Neural cell (in vitro differentiated cells): ENCODE results near the gene RAB11FIP3. TPM values are rescaled to one million over a fixed set of nuclear protein-coding genes. Genes with fewer than 3 reads are reported as not detected.

ENCODE experiments used
- H2AFZ ChIP-seq: fragments of 200-600, 300-800 bp; sonication (generic), shearing (Covaris generic); 2 replicates; pipeline ENCODE4 v1.6.0; 2014; ENCODE audit warnings: low read depth, mild to moderate bottlenecking, antibody characterized with exemption, low read length, moderate library complexity
- H3F3A ChIP-seq: fragments of 200-600 bp; shearing (Covaris generic); 2 replicates; pipeline ENCODE4 v1.6.1; 2016; ENCODE audit warnings: mild to moderate bottlenecking, moderate library complexity, mixed read lengths, antibody characterized with exemption, low read length; ENCODE audit not compliant: insufficient read depth, poor library complexity, severe bottlenecking
- H3K27ac ChIP-seq: fragments of 200-600, 300-800 bp; sonication (generic), shearing (Covaris generic); 2 replicates; pipeline ENCODE4 v1.5.1; 2014; ENCODE audit warnings: mild to moderate bottlenecking, low read length, moderate library complexity
- H3K27me3 ChIP-seq: fragments of 300-800, 200-600 bp; sonication (generic), shearing (Covaris generic); 2 replicates; pipeline ENCODE4 v1.6.0; 2014; ENCODE audit warnings: mild to moderate bottlenecking, low read depth, low read length, moderate library complexity; ENCODE audit not compliant: insufficient read depth
- H3K36me3 ChIP-seq: fragments of 300-800, 200-600 bp; sonication (generic), shearing (Covaris generic); 2 replicates; pipeline ENCODE4 v1.5.1; 2014; ENCODE audit warnings: mild to moderate bottlenecking, antibody characterized with exemption, low read length, moderate library complexity; ENCODE audit not compliant: insufficient read depth
- H3K4me2 ChIP-seq: fragments of 300-800, 200-600 bp; sonication (generic), shearing (Covaris generic); 2 replicates; pipeline ENCODE4 v1.6.0; 2014; ENCODE audit warnings: mild to moderate bottlenecking, low read length
- H3K4me3 ChIP-seq: fragments of 300-800, 200-600 bp; sonication (generic), shearing (Covaris generic); 2 replicates; pipeline ENCODE4 v1.5.1; 2014; ENCODE audit warnings: mild to moderate bottlenecking, low read length, moderate library complexity
- H3K79me2 ChIP-seq: fragments of 200-600 bp; shearing (Covaris generic); replicated peaks from 2 replicates; pipeline ENCODE4 v1.6.0; 2014; ENCODE audit warnings: mild to moderate bottlenecking, low read length, moderate library complexity; ENCODE audit not compliant: insufficient read depth
- H3K9ac ChIP-seq: fragments of 300-800, 200-600 bp; sonication (generic), shearing (Covaris generic); 2 replicates; pipeline ENCODE4 v1.6.1; 2016; ENCODE audit warnings: mild to moderate bottlenecking, low read length, mixed read lengths
- H3K9me2 ChIP-seq: fragments of 200-600 bp; shearing (Covaris generic); 2 replicates; pipeline ENCODE4 v1.6.1; 2016; ENCODE audit warnings: mild to moderate bottlenecking, low read length, mixed read lengths; ENCODE audit not compliant: insufficient read depth
- H3K9me3 ChIP-seq: fragments of 200-600, 300-800 bp; sonication (generic), shearing (Covaris generic); 2 replicates; pipeline ENCODE4 v1.6.1; 2016; ENCODE audit warnings: mild to moderate bottlenecking, mixed run types, low read length, moderate library complexity, mixed read lengths
- H4K20me1 ChIP-seq: fragments of 200-600 bp; shearing (Covaris generic); 2 replicates; pipeline ENCODE4 v1.6.1; 2016; ENCODE audit warnings: mild to moderate bottlenecking, mixed run types; ENCODE audit not compliant: insufficient read depth
- CTCF ChIP-seq: fragments of 450-650 bp; IDR thresholded peaks from 2 replicates; pipeline ENCODE4 v1.5.1; 2014; ENCODE audit warnings: antibody characterized with exemption, mild to moderate bottlenecking, moderate library complexity; ENCODE audit not compliant: poor library complexity, severe bottlenecking
- EP300 ChIP-seq: fragments of 450-650 bp; conservative IDR thresholded peaks from 2 replicates; pipeline ENCODE4 v1.6.1; 2014; ENCODE audit warnings: antibody characterized with exemption, mild to moderate bottlenecking, moderate library complexity; ENCODE audit not compliant: poor library complexity, severe bottlenecking
- EZH2 ChIP-seq: fragments of 200-600, 300-800 bp; shearing (Covaris generic), sonication (generic); IDR thresholded peaks from 2 replicates; pipeline ENCODE4 v1.6.1; 2014; ENCODE audit warnings: antibody characterized with exemption, low read length, borderline replicate concordance, mild to moderate bottlenecking; ENCODE audit not compliant: insufficient read depth, poor library complexity, severe bottlenecking
- MXI1 ChIP-seq: fragments of 450-650 bp; conservative IDR thresholded peaks from 2 replicates; pipeline ENCODE4 v1.6.1; 2014; ENCODE audit warnings: antibody characterized with exemption, mild to moderate bottlenecking; ENCODE audit not compliant: poor library complexity, severe bottlenecking
- POLR2AphosphoS5 ChIP-seq: IDR thresholded peaks from 2 replicates; pipeline ENCODE4 v1.6.1; 2012
- RAD21 ChIP-seq: fragments of 450-650 bp; conservative IDR thresholded peaks from 2 replicates; pipeline ENCODE4 v1.6.1; 2014; ENCODE audit warnings: antibody characterized with exemption, mild to moderate bottlenecking, moderate library complexity
- REST ChIP-seq: IDR thresholded peaks from 2 replicates; pipeline ENCODE4 v1.6.1; 2012; ENCODE audit warnings: borderline replicate concordance
- SMC3 ChIP-seq: fragments of 450-650 bp; conservative IDR thresholded peaks from 2 replicates; pipeline ENCODE4 v1.6.1; 2014; ENCODE audit warnings: antibody characterized with exemption, mild to moderate bottlenecking, moderate library complexity; ENCODE audit not compliant: poor library complexity
- TAF1 ChIP-seq: IDR thresholded peaks from 2 replicates; pipeline ENCODE4 v1.6.1; 2012; ENCODE audit warnings: low read depth
- polyA plus RNA-seq: library from polyadenylated mRNA; depleted of rRNA; stranded (reverse); fragments of >200 nt; gene quantifications from 2 replicates; pipeline ENCODE4 v1.2.3, GENCODE V29; 2014

Gene RAB11FIP3
- polyA plus RNA-seq, 1 donor from 2014 or later: 55.0 TPM

GRCh38 chr16:534856-535445 lies 109.5 kb downstream of the RAB11FIP3 start:
- Histone ChIP-seq H3K36me3 (no peaks in the 10 kb centered on the region), H3K79me2 (peaks cover 2% of the 10 kb centered on the region), H3K9ac (no peak overlapping the region), H3K27me3 (no peaks in the 10 kb centered on the region), H3K9me3 (no peaks in the 10 kb centered on the region), H3F3A (no peaks in the 10 kb centered on the region), H3K9me2 (no peaks in the 10 kb centered on the region), H3K4me3 (no peak overlapping the region), H2AFZ (no peak overlapping the region), H3K27ac (no peak overlapping the region), H4K20me1 (no peaks in the 10 kb centered on the region), H3K4me2 (no peak overlapping the region)
- TF ChIP-seq POLR2AphosphoS5 (no peak), SMC3 (no peak), CTCF (no peak), RAD21 (no peak), REST (no peak), TAF1 (no peak), MXI1 (no peak), EP300 (no peak), EZH2 (no peak)

- H3F3A ChIP-seq: no peaks in the 10 kb centered on the region
- no peak overlapping the region for H3K4me2 ChIP-seq
- H3K79me2 ChIP-seq: no peaks in the 10 kb centered on the region
- H3K9ac ChIP-seq: no peak overlapping the region
- no peak for TF ChIP-seq EP300
- TF ChIP-seq RAD21: no peak
- no peak for TF ChIP-seq CTCF
- TF ChIP-seq MXI1: no peak
- no peak for TF ChIP-seq POLR2AphosphoS5
- no peak for TF ChIP-seq SMC3
- TF ChIP-seq REST: no peak
- no peak for TF ChIP-seq TAF1
- H3K9me3 ChIP-seq: no peaks in the 10 kb centered on the region
- H3K9me2 ChIP-seq: no peaks in the 10 kb centered on the region
- H3K27me3 ChIP-seq: no peaks in the 10 kb centered on the region
- H3K36me3 ChIP-seq: no peaks in the 10 kb centered on the region
- no peaks in the 10 kb centered on the region for H4K20me1 ChIP-seq
- H3K4me3 ChIP-seq: no peak overlapping the region
- H2AFZ ChIP-seq: no peak overlapping the region
- H3K27ac ChIP-seq: no peak overlapping the region
These were observed 110.3 kb downstream of the RAB11FIP3 start for GRCh38 chr16:535446-536405.
